Left hindlimb (tissue), 1 donor: ENCODE results near the gene TOB2.

Source experiments
- DNase-seq: peaks from one replicate; pipeline ENCODE4 v3.0.0-alpha.2; 2018

Gene TOB2

GRCh38 chr22:41446639-41447434 lies at the start of gene TOB2:
Gene TOB2 (minus strand): TSS chr22:41446801. CDS start chr22:41437345, 9,456 bp downstream.
- DNase-seq, result peak; percentile 96

GRCh38 chr22:41491374-41492100 lies 44.9 kb upstream of the TOB2 start:
- no peak for DNase-seq

GRCh38 chr22:41488596-41489385 lies 42.2 kb upstream of the TOB2 start:
- DNase-seq, result no peak

- DNase-seq, result no peak
These were observed 41.5 kb upstream of the TOB2 start for GRCh38 chr22:41488076-41488475.

- no peak for DNase-seq
These were observed 40.7 kb upstream of the TOB2 start for GRCh38 chr22:41487037-41487935.

GRCh38 chr22:41485033-41485432 lies 38.4 kb upstream of the TOB2 start:
- DNase-seq, result no peak

GRCh38 chr22:41482319-41482935 lies 35.8 kb upstream of the TOB2 start:
- no peak for DNase-seq

- DNase-seq, result no peak
These were observed 35.3 kb upstream of the TOB2 start for GRCh38 chr22:41481925-41482318.

- DNase-seq, result no peak
These were observed 34.7 kb upstream of the TOB2 start for GRCh38 chr22:41481131-41481830.

GRCh38 chr22:41480397-41480735 lies 33.8 kb upstream of the TOB2 start:
- DNase-seq, result peak; percentile 47

- DNase-seq, result peak; percentile 49
These were observed 33.2 kb upstream of the TOB2 start for GRCh38 chr22:41479671-41480396.

GRCh38 chr22:41478891-41479521 lies 32.4 kb upstream of the TOB2 start:
- DNase-seq, result no peak

- no peak for DNase-seq
These were observed 31.9 kb upstream of the TOB2 start for GRCh38 chr22:41478473-41478872.

GRCh38 chr22:41474872-41475451 lies 28.4 kb upstream of the TOB2 start:
- DNase-seq, result no peak

- DNase-seq, result no peak
These were observed 25.0 kb upstream of the TOB2 start for GRCh38 chr22:41471568-41471967.

GRCh38 chr22:41470886-41471285 lies 24.3 kb upstream of the TOB2 start:
- no peak for DNase-seq

GRCh38 chr22:41469218-41469851 lies 22.7 kb upstream of the TOB2 start:
- no peak for DNase-seq

GRCh38 chr22:41468381-41469217 lies 22.0 kb upstream of the TOB2 start, which contains the start of the genes ACO2 and PHF5A:
Gene ACO2 (plus strand): TSS chr22:41469117. CDS start chr22:41469147, 30 bp downstream.
Gene PHF5A (minus strand): TSS chr22:41468692. CDS start chr22:41468653, 39 bp downstream.
- peak; percentile 98 for DNase-seq
